ENCODE measurements around the gene A4GNT.

Gene A4GNT

GRCh38 chr3:138078096-138078495 lies 54.1 kb downstream of the A4GNT start:
- DNase-seq: no peak
